Right lobe of liver (tissue), 4 donors: Measurements from ENCODE around the gene BRSK2.

Experiments
- POLR2A ChIP-seq: fragments of 450-650 bp; IDR thresholded peaks from one replicate; pipeline ENCODE4 v1.6.1; 2017; ENCODE audit warnings: antibody characterized with exemption, mild to moderate bottlenecking
- TF ChIP-seq, protein P1 (sequence below), 4 donors: fragments of 200-600 bp in 3 of 4; fragments of 450-650 bp in 1 of 4; IDR thresholded peaks; one replicate each; pipeline versions ENCODE4 v1.5.1 to v1.8.0; 2016 to 2022; ENCODE audit warnings: antibody characterized with exemption in 4 of 4, mild to moderate bottlenecking in 2 of 4
- donor health status: DM: no; HTN: no; CAD: no.
- donor health status: DM: no; HTN: no; CAD: no.
- donor health status: DM: no; HTN: yes; CAD: no.

DNA sequence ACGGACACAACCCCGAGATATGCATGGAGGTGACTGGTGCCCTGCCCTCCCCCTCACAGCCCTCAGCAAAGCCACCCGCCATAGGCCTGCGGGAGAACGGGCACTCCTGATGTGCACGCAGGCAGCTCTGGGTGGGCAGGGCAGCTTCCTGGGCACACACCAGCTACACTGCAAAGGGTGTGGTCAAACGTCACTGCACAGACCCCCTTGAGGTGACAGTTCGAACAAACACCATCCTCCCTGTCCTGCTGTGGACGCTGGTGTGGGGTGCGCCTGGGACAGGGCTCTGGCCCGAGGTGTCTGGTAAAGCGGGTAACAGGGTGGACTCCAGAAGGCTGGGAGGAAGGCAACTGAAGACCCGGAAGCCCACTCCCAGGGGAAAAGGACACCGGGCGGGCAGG lies 118.8 kb downstream of the BRSK2 start:
- TF ChIP-seq, protein P1, sequence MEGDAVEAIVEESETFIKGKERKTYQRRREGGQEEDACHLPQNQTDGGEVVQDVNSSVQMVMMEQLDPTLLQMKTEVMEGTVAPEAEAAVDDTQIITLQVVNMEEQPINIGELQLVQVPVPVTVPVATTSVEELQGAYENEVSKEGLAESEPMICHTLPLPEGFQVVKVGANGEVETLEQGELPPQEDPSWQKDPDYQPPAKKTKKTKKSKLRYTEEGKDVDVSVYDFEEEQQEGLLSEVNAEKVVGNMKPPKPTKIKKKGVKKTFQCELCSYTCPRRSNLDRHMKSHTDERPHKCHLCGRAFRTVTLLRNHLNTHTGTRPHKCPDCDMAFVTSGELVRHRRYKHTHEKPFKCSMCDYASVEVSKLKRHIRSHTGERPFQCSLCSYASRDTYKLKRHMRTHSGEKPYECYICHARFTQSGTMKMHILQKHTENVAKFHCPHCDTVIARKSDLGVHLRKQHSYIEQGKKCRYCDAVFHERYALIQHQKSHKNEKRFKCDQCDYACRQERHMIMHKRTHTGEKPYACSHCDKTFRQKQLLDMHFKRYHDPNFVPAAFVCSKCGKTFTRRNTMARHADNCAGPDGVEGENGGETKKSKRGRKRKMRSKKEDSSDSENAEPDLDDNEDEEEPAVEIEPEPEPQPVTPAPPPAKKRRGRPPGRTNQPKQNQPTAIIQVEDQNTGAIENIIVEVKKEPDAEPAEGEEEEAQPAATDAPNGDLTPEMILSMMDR (IDR thresholded peaks at IDR 0.05) = no peak
- TF ChIP-seq POLR2A = no peak
